Neural crest cell (in vitro differentiated cells): ENCODE measurements around the gene SFT2D3. TPM values are rescaled to one million over a fixed set of nuclear protein-coding genes. Genes with fewer than 3 reads are reported as not detected.

ENCODE experiments used
- DNase-seq: peaks from one replicate; pipeline ENCODE4 v3.0.0; 2021; ENCODE audit warnings: low read depth, mixed read lengths, low spot score
- H3K27ac Mint-ChIP-seq: one replicate; pipeline ENCODE4 v1.8.0; 2021; ENCODE audit warnings: mild to moderate bottlenecking, mixed read lengths; ENCODE audit not compliant: unreplicated experiment
- H3K27me3 Mint-ChIP-seq: 2 replicates; pipeline ENCODE4 v1.8.0; 2021; ENCODE audit warnings: low read depth, mild to moderate bottlenecking, mixed read lengths
- H3K36me3 Mint-ChIP-seq: 2 replicates; pipeline ENCODE4 v1.8.0; 2021; ENCODE audit warnings: low read depth, mild to moderate bottlenecking, mixed read lengths
- H3K4me1 Mint-ChIP-seq: 2 replicates; pipeline ENCODE4 v1.8.0; 2021; ENCODE audit warnings: mixed read lengths
- H3K4me3 Mint-ChIP-seq: one replicate; pipeline ENCODE4 v1.8.0; 2021; ENCODE audit warnings: mild to moderate bottlenecking, mixed read lengths
- H3K9me3 Mint-ChIP-seq: 2 replicates; pipeline ENCODE4 v1.8.0; 2021; ENCODE audit warnings: mixed read lengths
- total RNA-seq: library from RNA; stranded (reverse); gene quantifications from 2 replicates; pipeline ENCODE4 v1.2.1, GENCODE V29; 2021
- TF ChIP-seq, protein P1 (sequence below): fragments of 200-600 bp; sonication (generic); conservative IDR thresholded peaks from 2 replicates; pipeline ENCODE4 v1.5.0; 2021; ENCODE audit warnings: antibody characterized with exemption, mild to moderate bottlenecking

SFT2D3 gene
- total RNA-seq, 1 donor from 2014 or later, result 18.8 TPM

- Mint-ChIP-seq H3K9me3 (no peaks in the 10 kb centered on the region), H3K4me1 (peaks cover 11% of the 10 kb centered on the region), H3K36me3 (no peaks in the 10 kb centered on the region), H3K4me3 (no peak overlapping the region), H3K27ac (no peak overlapping the region), H3K27me3 (peaks cover 44% of the 10 kb centered on the region)
- no peak for DNase-seq
- TF ChIP-seq, protein P1, sequence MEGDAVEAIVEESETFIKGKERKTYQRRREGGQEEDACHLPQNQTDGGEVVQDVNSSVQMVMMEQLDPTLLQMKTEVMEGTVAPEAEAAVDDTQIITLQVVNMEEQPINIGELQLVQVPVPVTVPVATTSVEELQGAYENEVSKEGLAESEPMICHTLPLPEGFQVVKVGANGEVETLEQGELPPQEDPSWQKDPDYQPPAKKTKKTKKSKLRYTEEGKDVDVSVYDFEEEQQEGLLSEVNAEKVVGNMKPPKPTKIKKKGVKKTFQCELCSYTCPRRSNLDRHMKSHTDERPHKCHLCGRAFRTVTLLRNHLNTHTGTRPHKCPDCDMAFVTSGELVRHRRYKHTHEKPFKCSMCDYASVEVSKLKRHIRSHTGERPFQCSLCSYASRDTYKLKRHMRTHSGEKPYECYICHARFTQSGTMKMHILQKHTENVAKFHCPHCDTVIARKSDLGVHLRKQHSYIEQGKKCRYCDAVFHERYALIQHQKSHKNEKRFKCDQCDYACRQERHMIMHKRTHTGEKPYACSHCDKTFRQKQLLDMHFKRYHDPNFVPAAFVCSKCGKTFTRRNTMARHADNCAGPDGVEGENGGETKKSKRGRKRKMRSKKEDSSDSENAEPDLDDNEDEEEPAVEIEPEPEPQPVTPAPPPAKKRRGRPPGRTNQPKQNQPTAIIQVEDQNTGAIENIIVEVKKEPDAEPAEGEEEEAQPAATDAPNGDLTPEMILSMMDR, result no peak
These were observed 22.8 kb upstream of the SFT2D3 start for GRCh38 chr2:127678531-127678930.

GRCh38 chr2:127678991-127679390, 22.3 kb upstream of the SFT2D3 start:
- no peak for DNase-seq
- Mint-ChIP-seq H3K4me1 (peaks cover 11% of the 10 kb centered on the region), H3K36me3 (no peaks in the 10 kb centered on the region), H3K9me3 (no peaks in the 10 kb centered on the region), H3K27ac (no peak overlapping the region), H3K4me3 (no peak overlapping the region), H3K27me3 (peaks cover 39% of the 10 kb centered on the region)
- TF ChIP-seq, protein P1, result no peak

DNA sequence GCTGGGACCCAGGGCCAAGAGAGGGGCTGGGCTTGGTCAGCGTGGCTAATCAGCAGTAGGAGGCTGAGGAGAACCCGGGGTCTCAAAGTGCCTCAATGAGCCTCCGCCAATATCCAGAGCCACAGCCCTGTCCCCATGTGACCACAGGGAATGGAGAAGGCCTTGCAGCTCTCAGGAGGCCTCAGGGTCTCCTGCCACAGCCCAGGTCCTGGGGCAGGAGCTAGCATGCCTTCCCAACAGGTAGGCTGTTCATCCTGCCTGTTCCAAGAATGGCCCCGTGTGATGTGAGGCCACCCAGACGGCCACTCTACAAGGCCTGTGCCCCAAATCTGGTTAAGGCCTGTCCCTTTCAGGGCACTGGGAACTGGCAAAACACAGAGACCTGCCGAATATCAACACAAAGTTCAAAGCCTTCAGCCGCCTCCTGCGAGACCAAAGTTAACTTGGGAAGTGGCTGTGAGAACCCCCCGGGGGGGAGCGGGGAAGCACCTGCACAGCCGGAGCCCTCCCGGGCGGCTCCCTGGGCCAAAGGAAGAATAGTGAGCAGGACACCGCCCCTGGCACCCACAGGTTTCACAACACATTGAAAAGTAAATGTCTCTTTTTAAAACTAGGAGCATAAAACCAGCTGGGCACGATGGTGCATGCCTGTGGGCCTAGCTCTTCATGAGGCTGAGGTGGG, 21.5 kb upstream of the SFT2D3 start:
- peaks cover 6% of the 10 kb centered on the region for H3K4me1 Mint-ChIP-seq
- peaks cover 33% of the 10 kb centered on the region for H3K27me3 Mint-ChIP-seq
- H3K4me3 Mint-ChIP-seq, result no peak overlapping the region
- TF ChIP-seq, protein P1, result no peak
- DNase-seq, result no peak
- H3K36me3 Mint-ChIP-seq, result no peaks in the 10 kb centered on the region
- no peaks in the 10 kb centered on the region for H3K9me3 Mint-ChIP-seq
- no peak overlapping the region for H3K27ac Mint-ChIP-seq

DNA sequence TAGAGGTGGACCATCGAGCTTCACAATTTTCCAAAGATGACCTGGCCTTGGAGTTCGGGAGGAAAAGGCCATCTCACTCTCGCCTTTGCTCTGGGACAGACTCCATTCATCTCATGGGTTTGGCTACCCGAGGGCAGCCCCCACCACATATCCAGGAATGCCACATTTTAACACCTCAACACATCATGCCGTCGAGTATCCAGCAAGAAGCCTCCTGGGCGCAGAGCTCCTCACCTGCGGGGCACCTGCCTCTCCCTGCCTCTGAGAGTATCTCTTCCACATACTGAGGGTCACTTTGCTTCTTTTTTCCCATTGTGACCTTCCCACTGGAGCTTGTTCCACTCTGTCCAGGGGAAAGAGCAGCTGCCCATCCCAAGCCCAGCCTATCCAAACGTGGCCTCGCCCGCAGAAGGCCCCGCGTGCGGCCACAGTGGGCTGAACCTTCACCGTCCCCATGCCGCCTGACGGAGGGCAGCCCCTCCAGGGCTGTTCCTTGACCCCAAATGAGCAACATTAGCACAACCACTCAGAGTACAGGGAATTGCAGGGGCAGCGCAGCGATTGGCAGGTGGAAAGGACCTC, 20.5 kb upstream of the SFT2D3 start:
- H3K4me3 Mint-ChIP-seq, result no peak overlapping the region

DNA sequence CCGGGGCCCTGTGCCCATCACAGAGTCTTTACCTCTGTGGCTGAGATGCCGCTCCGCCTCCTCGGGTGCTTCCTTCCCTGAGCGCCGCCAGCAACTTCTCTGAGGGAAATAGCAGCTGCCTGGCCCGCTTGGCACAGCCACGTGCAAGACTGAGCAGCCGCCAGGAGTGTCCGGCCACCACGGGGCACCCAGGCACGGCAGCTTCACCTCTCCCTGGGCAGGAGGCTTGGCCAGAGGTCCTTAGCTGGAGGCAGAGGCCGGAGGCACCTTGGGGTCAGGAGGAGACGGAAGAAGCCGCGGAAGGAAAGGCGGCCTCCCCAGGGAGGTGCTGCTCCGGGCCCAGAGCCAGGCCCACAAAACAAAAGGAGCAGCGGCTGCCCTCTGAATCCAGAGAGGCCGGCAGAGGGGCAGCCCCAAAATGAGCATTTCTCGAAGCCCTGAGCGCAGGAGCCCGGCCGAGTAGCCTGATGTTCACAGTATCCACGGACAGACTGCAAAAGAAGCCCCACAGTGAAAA, 20.0 kb upstream of the SFT2D3 start:
- TF ChIP-seq, protein P1, result no peak
- DNase-seq, result no peak
- H3K27ac Mint-ChIP-seq, result no peak overlapping the region
- no peak overlapping the region for H3K4me3 Mint-ChIP-seq
- peaks cover 24% of the 10 kb centered on the region for H3K27me3 Mint-ChIP-seq
- H3K4me1 Mint-ChIP-seq, result no peaks in the 10 kb centered on the region
- no peaks in the 10 kb centered on the region for H3K36me3 Mint-ChIP-seq
- H3K9me3 Mint-ChIP-seq, result no peaks in the 10 kb centered on the region

More for the DNA sequence above, 20.5 kb upstream of the SFT2D3 start:
- Mint-ChIP-seq H3K36me3 (no peaks in the 10 kb centered on the region), H3K27ac (peak overlapping the region; percentile 47), H3K4me1 (peaks cover 4% of the 10 kb centered on the region), H3K9me3 (no peaks in the 10 kb centered on the region), H3K27me3 (peaks cover 30% of the 10 kb centered on the region)
- DNase-seq, result no peak
- TF ChIP-seq, protein P1, result no peak
